GM15510 (cell line): ENCODE results near the gene SETD6.

Source experiments
- POLR2A ChIP-seq: IDR thresholded peaks from 3 replicates; pipeline ENCODE4 v1.6.1; 2011; ENCODE audit warnings: borderline replicate concordance; ENCODE audit not compliant: insufficient read length; ENCODE audit errors: extremely low read depth

The SETD6 gene

DNA sequence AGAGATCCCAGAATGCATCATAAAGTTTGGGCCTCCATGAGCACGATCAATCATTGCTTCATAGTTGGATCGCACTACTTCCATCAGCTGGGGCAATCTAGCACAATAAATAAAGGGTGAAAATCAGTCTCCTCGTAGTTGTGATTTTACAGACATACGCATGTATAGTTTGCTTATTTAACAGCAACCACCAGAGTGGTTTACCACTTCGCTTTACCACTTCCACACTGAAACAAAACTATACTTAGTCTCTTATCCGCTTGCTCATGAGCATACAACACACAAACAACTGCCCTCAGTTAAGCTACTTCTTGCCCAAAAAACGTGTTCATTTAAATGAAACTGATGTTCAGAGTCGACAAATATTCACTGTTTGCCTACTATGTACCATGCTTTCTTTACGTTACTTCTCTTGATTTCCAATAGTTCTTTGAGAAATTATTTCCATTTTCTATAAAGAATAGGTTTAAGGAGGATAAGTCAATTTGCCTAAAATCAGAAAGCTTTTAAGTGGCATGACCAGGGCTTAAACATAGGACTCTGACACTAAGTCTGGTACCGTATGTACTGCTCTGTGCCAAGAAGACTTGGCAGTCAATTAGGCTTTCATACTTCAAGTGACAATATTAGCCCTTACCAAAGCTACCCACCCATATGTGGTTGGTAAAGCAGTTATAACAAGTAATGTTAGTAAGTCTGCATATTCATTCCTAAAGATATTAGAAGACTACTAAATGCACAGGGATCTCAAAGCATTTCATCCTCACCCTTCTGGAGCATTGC is 22.0 kb downstream of the SETD6 start:
- TF ChIP-seq POLR2A: no peak

DNA sequence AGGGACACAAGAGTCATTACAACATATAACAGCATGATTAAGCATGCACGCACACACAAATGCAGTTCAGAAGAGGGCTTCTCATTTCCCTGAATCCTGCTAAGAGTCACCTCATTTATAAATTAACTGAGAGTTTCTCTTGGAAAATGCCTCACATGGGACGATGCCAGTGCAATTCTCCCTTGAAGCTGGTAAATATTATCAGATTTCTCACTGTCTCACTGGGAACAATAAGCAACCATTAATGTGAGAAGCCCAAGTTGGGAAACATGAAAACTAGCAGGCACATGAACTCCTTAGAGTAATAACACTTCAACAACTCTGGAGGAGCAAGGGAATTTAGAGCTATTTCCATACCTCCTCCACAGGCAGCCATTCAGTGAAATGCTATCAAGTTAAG is 26.4 kb downstream of the SETD6 start:
- no peak for TF ChIP-seq POLR2A

- TF ChIP-seq POLR2A: no peak
Measured at GRCh38 chr16:58542291-58542690, 27.0 kb downstream of the SETD6 start.

- TF ChIP-seq POLR2A: no peak
Measured at GRCh38 chr16:58543685-58544084, 28.4 kb downstream of the SETD6 start.

- TF ChIP-seq POLR2A: no peak
Measured at GRCh38 chr16:58548378-58548777, 33.1 kb downstream of the SETD6 start.

DNA sequence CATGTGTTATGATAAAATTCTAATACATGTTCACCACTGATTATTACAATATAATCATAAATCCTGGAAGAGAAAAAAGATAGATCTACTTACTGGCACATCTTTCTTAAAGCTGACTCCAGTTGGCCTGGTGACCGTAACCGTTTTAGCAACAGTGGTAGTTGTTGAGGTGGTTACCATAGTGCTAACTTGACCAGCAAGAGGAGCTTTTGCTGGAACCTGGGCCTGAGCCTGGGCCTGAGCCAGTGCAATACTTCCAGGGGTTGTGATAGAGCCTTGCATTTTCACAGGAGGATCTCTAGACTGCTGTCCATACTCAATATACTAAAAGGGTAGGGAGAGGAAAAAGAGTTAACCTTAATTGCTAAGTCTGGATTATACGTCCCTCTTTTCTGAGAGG is 36.2 kb downstream of the SETD6 start:
- no peak for TF ChIP-seq POLR2A

- no peak for TF ChIP-seq POLR2A
Measured at GRCh38 chr16:58556678-58557077, 41.4 kb downstream of the SETD6 start.

DNA sequence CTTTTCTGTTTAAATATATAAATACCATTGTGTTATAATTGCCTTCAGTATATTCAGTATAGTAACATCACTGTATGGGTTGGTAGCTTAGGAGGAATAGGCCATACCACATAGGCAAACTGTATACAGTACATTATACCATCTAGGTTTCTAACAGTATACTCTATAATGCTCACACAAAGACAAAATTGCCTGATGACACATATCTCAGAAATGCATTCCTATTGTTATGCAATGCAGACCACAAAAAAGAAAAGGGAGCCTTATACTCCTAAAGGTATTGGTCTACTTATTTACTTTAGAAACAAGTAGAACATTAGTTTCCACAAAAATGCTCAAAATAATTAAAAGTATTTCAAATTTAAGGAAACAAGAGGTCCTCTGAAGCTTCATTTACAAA is 47.9 kb downstream of the SETD6 start:
- no peak for TF ChIP-seq POLR2A

- no peak for TF ChIP-seq POLR2A
Measured at GRCh38 chr16:58563775-58564174, 48.5 kb downstream of the SETD6 start.
